Measurements from ENCODE around the gene ARHGAP22. TPM values are rescaled to one million over a fixed set of nuclear protein-coding genes. Genes with fewer than 3 reads are reported as not detected.

ARHGAP22 gene
- total RNA-seq, 2 experiments from 2014 or later, result not detected

DNA sequence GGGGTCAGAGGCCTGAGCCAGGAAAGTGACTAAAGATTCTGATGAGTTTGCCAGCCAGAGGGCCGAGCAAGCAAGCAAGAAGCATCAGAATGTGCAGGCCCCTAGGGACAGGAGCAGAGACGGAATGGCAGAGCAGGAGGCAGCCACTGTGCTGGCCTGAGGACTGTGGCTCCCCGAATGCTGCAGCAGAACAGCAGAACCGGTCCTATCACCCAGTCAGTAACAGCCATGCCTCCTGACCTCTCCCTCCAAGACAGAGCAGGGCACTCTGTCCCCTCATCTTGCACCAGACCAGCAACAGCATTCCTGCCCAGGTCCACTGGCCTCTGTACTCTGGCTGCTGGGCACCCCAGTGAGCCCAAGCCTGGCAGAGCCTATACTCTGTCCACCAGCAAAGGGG lies 85.9 kb downstream of the ARHGAP22 start:
- CTCF ChIA-PET, result interaction anchor here (0.9 kb wide), 1 partner anchor 131 kb away, joined by 3 read pairs; no protein-coding TSS in a partner anchor
- Mint-ChIP-seq H3K4me3 (no peak overlapping the region), H3K27ac (no peak overlapping the region), H3K36me3 (no peaks in the 10 kb centered on the region), H3K4me1 (peaks cover 26% of the 10 kb centered on the region), H3K27me3 (peaks cover 46% of the 10 kb centered on the region), H3K9me3 (ENCODE audit: low read depth) (peaks cover 3% of the 10 kb centered on the region)
- DNase-seq, result no peak
- ATAC-seq, result no peak

GRCh38 chr10:48517911-48518811 lies 86.7 kb downstream of the ARHGAP22 start:
- Mint-ChIP-seq H3K4me1 (peaks cover 26% of the 10 kb centered on the region), H3K36me3 (no peaks in the 10 kb centered on the region), H3K9me3 (ENCODE audit: low read depth) (peaks cover 3% of the 10 kb centered on the region), H3K4me3 (no peak overlapping the region), H3K27ac (no peak overlapping the region), H3K27me3 (peaks cover 52% of the 10 kb centered on the region)
- no peak for DNase-seq
- ATAC-seq, result no peak
- CTCF ChIA-PET, result interaction anchor here (0.8 kb wide), 1 partner anchor 138 kb away, joined by 4 read pairs; no protein-coding TSS in a partner anchor

DNA sequence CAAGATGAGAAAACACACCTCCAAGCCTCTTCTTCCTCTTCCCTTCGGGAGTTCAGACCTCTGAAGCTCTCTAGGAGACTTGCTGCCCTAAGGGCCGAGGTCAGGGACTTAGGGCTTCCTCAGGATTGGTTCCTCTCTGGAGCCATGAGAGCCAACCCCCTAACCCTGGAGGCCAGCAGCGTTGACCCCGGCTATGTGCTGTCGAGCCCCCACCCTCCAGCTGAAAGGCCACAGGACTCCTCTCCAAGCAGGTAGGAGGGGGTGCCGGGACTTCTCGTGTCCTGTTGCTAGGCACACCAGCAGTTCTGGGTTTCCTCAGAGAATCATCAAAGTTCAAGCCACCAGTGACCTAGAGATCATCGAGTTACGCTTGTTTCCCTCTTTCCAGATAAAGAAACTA lies 87.4 kb downstream of the ARHGAP22 start:
- Mint-ChIP-seq H3K27ac (no peak overlapping the region), H3K9me3 (ENCODE audit: low read depth) (peaks cover 3% of the 10 kb centered on the region), H3K27me3 (peaks cover 49% of the 10 kb centered on the region), H3K36me3 (no peaks in the 10 kb centered on the region), H3K4me1 (peaks cover 23% of the 10 kb centered on the region), H3K4me3 (no peak overlapping the region)
- CTCF ChIA-PET, result interaction anchor here (0.8 kb wide), 1 partner anchor 138 kb away, joined by 4 read pairs; no protein-coding TSS in a partner anchor
- ATAC-seq (no peak), DNase-seq (no peak)

- Mint-ChIP-seq H3K4me3 (no peak overlapping the region), H3K4me1 (peaks cover 23% of the 10 kb centered on the region), H3K9me3 (ENCODE audit: low read depth) (peaks cover 3% of the 10 kb centered on the region), H3K27ac (no peak overlapping the region), H3K36me3 (no peaks in the 10 kb centered on the region), H3K27me3 (peaks cover 43% of the 10 kb centered on the region)
- DNase-seq (no peak), ATAC-seq (no peak)
- CTCF ChIA-PET, result interaction anchor here (0.8 kb wide), 1 partner anchor 139 kb away, joined by 4 read pairs; no protein-coding TSS in a partner anchor
These were observed 88.0 kb downstream of the ARHGAP22 start for GRCh38 chr10:48516911-48517310.

GRCh38 chr10:48514916-48515315 lies 90.0 kb downstream of the ARHGAP22 start:
- ATAC-seq, result no peak
- Mint-ChIP-seq H3K4me1 (peaks cover 22% of the 10 kb centered on the region), H3K27me3 (peaks cover 25% of the 10 kb centered on the region)

GRCh38 chr10:48514255-48514654 lies 90.6 kb downstream of the ARHGAP22 start:
- H3K36me3 Mint-ChIP-seq, result no peaks in the 10 kb centered on the region
- H3K27me3 Mint-ChIP-seq, result peaks cover 23% of the 10 kb centered on the region
- H3K9me3 Mint-ChIP-seq (ENCODE audit: low read depth), result peaks cover 3% of the 10 kb centered on the region
- H3K27ac Mint-ChIP-seq, result no peak overlapping the region
- ATAC-seq (no peak), DNase-seq (no peak)
- CTCF ChIA-PET, result no interaction called here
- no peak overlapping the region for H3K4me3 Mint-ChIP-seq
- H3K4me1 Mint-ChIP-seq, result peaks cover 15% of the 10 kb centered on the region

More at GRCh38 chr10:48514916-48515315, 90.0 kb downstream of the ARHGAP22 start:
- CTCF ChIA-PET, result no interaction called here
- Mint-ChIP-seq H3K36me3 (no peaks in the 10 kb centered on the region), H3K4me3 (no peak overlapping the region), H3K27ac (no peak overlapping the region), H3K9me3 (ENCODE audit: low read depth) (peaks cover 3% of the 10 kb centered on the region)
- DNase-seq, result no peak

GRCh38 chr10:48512861-48513260 lies 92.0 kb downstream of the ARHGAP22 start:
- DNase-seq (no peak), ATAC-seq (no peak)
- Mint-ChIP-seq H3K27ac (no peak overlapping the region), H3K9me3 (ENCODE audit: low read depth) (peaks cover 3% of the 10 kb centered on the region), H3K27me3 (peaks cover 23% of the 10 kb centered on the region), H3K4me1 (peaks cover 2% of the 10 kb centered on the region), H3K36me3 (no peaks in the 10 kb centered on the region), H3K4me3 (no peak overlapping the region)
- CTCF ChIA-PET, result no interaction called here

DNA sequence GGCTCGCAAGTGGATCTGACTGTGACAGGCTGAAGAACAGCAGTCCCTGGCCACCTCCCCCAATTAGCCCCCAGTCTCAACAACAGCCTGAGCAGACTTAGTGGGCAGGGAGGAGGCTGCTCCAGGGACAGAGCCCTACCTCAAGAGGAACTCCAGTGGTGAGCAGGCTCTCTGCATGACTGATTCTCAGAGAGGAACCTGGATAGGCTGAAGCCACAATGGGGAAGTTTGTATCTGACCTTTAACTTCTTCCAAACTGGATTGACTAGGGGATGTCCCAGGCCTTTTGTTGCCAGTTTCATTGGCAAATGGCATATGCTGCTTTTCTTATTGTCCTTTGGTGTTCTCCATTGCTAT lies 93.0 kb downstream of the ARHGAP22 start:
- no peak overlapping the region for H3K4me3 Mint-ChIP-seq
- H3K27me3 Mint-ChIP-seq, result peaks cover 23% of the 10 kb centered on the region
- CTCF ChIA-PET, result no interaction called here
- no peaks in the 10 kb centered on the region for H3K4me1 Mint-ChIP-seq
- no peaks in the 10 kb centered on the region for H3K36me3 Mint-ChIP-seq
- H3K9me3 Mint-ChIP-seq (ENCODE audit: low read depth), result peaks cover 3% of the 10 kb centered on the region
- no peak overlapping the region for H3K27ac Mint-ChIP-seq
- DNase-seq (no peak), ATAC-seq (no peak)

DNA sequence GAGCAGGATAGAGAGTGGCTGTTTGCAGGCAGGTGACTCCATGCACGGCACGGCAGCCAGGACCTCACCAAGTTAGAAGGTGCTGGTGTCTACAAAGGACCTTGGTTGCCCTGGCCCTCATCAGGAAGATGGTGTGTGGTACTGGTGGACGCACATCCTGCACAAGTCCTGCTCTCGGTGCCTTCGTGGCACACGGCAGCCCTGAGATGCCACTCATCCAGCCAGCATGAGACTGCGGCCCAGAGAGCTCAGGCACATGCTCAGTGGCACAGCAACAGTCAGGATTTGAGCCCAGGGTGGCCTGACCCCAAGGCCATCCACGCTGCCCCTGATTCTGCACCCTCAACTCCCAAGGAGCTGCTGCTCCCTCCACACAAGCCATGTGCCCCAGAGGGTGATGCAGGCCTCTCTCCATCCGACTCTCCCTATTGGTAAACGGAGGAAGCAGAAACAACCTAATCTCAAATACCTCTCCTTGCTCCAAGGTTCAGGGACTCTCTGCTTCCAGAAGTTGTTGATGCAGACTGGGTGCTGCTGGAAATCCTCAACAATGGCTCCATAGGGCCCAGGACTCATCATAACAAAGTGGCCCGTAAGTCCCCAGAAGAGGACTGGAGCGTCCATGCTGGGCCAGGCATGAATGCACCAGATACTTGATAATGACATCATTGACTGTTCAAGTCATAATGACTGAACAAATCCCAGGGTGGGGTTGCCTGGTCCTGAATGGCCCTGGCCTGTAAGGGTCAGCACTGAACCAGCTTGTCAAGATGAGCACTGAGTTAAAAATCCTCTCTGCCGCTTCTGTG lies 93.6 kb downstream of the ARHGAP22 start:
- peaks cover 3% of the 10 kb centered on the region for H3K9me3 Mint-ChIP-seq (ENCODE audit: low read depth)
- no peak overlapping the region for H3K27ac Mint-ChIP-seq
- H3K36me3 Mint-ChIP-seq, result no peaks in the 10 kb centered on the region
- H3K4me3 Mint-ChIP-seq, result no peak overlapping the region
- no peak for ATAC-seq
- peaks cover 23% of the 10 kb centered on the region for H3K27me3 Mint-ChIP-seq
- no peaks in the 10 kb centered on the region for H3K4me1 Mint-ChIP-seq
- no peak for DNase-seq
- CTCF ChIA-PET, result no interaction called here

GRCh38 chr10:48509974-48510692 lies 94.7 kb downstream of the ARHGAP22 start:
- Mint-ChIP-seq H3K4me1 (no peaks in the 10 kb centered on the region), H3K4me3 (no peak overlapping the region), H3K27ac (no peak overlapping the region), H3K27me3 (peaks cover 18% of the 10 kb centered on the region), H3K36me3 (no peaks in the 10 kb centered on the region), H3K9me3 (ENCODE audit: low read depth) (peaks cover under 1% of the 10 kb centered on the region)
- ATAC-seq (peak; percentile 39), DNase-seq (peak; percentile 40)
- CTCF ChIA-PET, result no interaction called here

- Mint-ChIP-seq H3K27ac (no peak overlapping the region), H3K4me1 (no peaks in the 10 kb centered on the region), H3K9me3 (ENCODE audit: low read depth) (no peaks in the 10 kb centered on the region), H3K27me3 (peaks cover 19% of the 10 kb centered on the region), H3K36me3 (no peaks in the 10 kb centered on the region), H3K4me3 (no peak overlapping the region)
- ATAC-seq, result no peak
- peak; percentile 26 for DNase-seq
- CTCF ChIA-PET, result interaction anchor here (1.1 kb wide), 1 partner anchor 199 kb away, joined by 3 read pairs; no protein-coding TSS in a partner anchor
These were observed 95.8 kb downstream of the ARHGAP22 start for GRCh38 chr10:48508791-48509772.
